ENCODE data around the gene PCDH1. TPM values are rescaled to one million over a fixed set of nuclear protein-coding genes. Genes with fewer than 3 reads are reported as not detected.

The PCDH1 gene
- total RNA-seq, 4 donors from 2014 or later, result 92.5 to 217 (median 164) TPM

- Histone ChIP-seq H3K9me3 (no peaks in the 10 kb centered on the region), H3K4me1 (peaks cover 0 to 18% (median 3%) of the 10 kb centered on the region in 4 donors), H3K4me3 (no peak overlapping the region), H3K27me3 (peaks cover 31% of the 10 kb centered on the region), H3K36me3 (no peaks in the 10 kb centered on the region), H3K27ac (no peak overlapping the region)
- no peak for TF ChIP-seq CTCF (IDR thresholded peaks at IDR 0.05)
- no peak for TF ChIP-seq POLR2A (IDR thresholded peaks at IDR 0.05)
- TF ChIP-seq POLR2AphosphoS5 (IDR thresholded peaks at IDR 0.05), result no peak
- no peak for TF ChIP-seq EP300 (IDR thresholded peaks at IDR 0.05; ENCODE audit: low read depth)
- intact Hi-C loops (cut with DNase I; ENCODE audit: low total_unique reads), result no loop called here
- no peak for DNase-seq
- 49 to 54% methylated on average over 5 to 8 of the region's 8 CpGs for WGBS, 2 donors (ENCODE audit: low coverage in 1 of 2)
- in situ Hi-C loops (cut with MboI; ENCODE audit: low pct_ligation_motif_present in 1 of 4, low pct_unique_long_range_greater_than_20kb in 1 of 4, low sequenced_read_pairs in 3 of 4), result loop anchor here (5.0 to 10.0 kb wide), 5 partner anchors 71 to 182 kb away; partner anchors contain the start of gene PCDH12 (in 2 of the 4)
These were observed 5.7 kb upstream of the PCDH1 start for GRCh38 chr5:141883892-141884318.

- 39% methylated on average over 34 of the region's 35 CpGs; no CpG with 5 or more reads in 1 of the 2 donors for WGBS, 2 donors (ENCODE audit: low coverage in 1 of 2)
- no peak for DNase-seq
- H3K27me3 ChIP-seq, result peaks cover 31% of the 10 kb centered on the region
These were observed 5.1 kb upstream of the PCDH1 start for GRCh38 chr5:141883184-141883891.

GRCh38 chr5:141882594-141883183 is 4.5 kb upstream of the PCDH1 start:
- no peak for TF ChIP-seq POLR2A (IDR thresholded peaks at IDR 0.05)
- TF ChIP-seq CTCF (IDR thresholded peaks at IDR 0.05), result no peak
- no peak for TF ChIP-seq POLR2AphosphoS5 (IDR thresholded peaks at IDR 0.05)
- no peak for TF ChIP-seq EP300 (IDR thresholded peaks at IDR 0.05; ENCODE audit: low read depth)
- intact Hi-C loops (cut with DNase I; ENCODE audit: low total_unique reads) (no loop called here), in situ Hi-C loops (cut with MboI; ENCODE audit: low pct_ligation_motif_present in 1 of 4, low pct_unique_long_range_greater_than_20kb in 1 of 4, low sequenced_read_pairs in 3 of 4) (loop anchor here (5.0 to 10.0 kb wide), 5 partner anchors 72 to 180 kb away; partner anchors contain the start of gene PCDH12 (in 2 of the 4))
- WGBS, 2 donors (ENCODE audit: low coverage in 1 of 2), result 13 to 24% methylated on average over 4 to 13 of the region's 13 CpGs
- peak overlapping the region in 2 of 4 donors; percentile 23 to 51 for H3K27ac ChIP-seq
- peak; percentile 35 for DNase-seq
- peaks cover 0 to 26% (median 5%) of the 10 kb centered on the region in 4 donors for H3K4me1 ChIP-seq
- H3K27me3 ChIP-seq, result peaks cover 35% of the 10 kb centered on the region
- H3K4me3 ChIP-seq, result no peak overlapping the region
- no peaks in the 10 kb centered on the region for H3K9me3 ChIP-seq
- H3K36me3 ChIP-seq, result no peaks in the 10 kb centered on the region

More at GRCh38 chr5:141883184-141883891, 5.1 kb upstream of the PCDH1 start:
- in situ Hi-C loops (cut with MboI; ENCODE audit: low pct_ligation_motif_present in 1 of 4, low pct_unique_long_range_greater_than_20kb in 1 of 4, low sequenced_read_pairs in 3 of 4), result loop anchor here (5.0 to 10.0 kb wide), 5 partner anchors 71 to 181 kb away; partner anchors contain the start of gene PCDH12 (in 2 of the 4)
- intact Hi-C loops (cut with DNase I; ENCODE audit: low total_unique reads), result no loop called here
- TF ChIP-seq EP300 (IDR thresholded peaks at IDR 0.05; ENCODE audit: low read depth), result no peak
- H3K9me3 ChIP-seq, result no peaks in the 10 kb centered on the region
- no peak overlapping the region for H3K4me3 ChIP-seq
- no peaks in the 10 kb centered on the region for H3K36me3 ChIP-seq
- H3K27ac ChIP-seq, result no peak overlapping the region
- H3K4me1 ChIP-seq, result peaks cover 0 to 23% (median 3%) of the 10 kb centered on the region in 4 donors

- Histone ChIP-seq H3K9me3 (no peaks in the 10 kb centered on the region), H3K27ac (peak overlapping the region in 3 of 4 donors; percentile 11 to 51 (median 23)), H3K4me1 (peaks cover under 1 to 29% (median 12%) of the 10 kb centered on the region in 4 donors), H3K4me3 (no peak overlapping the region), H3K36me3 (no peaks in the 10 kb centered on the region), H3K27me3 (peaks cover 41% of the 10 kb centered on the region)
- 36 to 86% methylated on average over 1 to 4 of the region's 4 CpGs for WGBS, 2 donors (ENCODE audit: low coverage in 1 of 2)
- in situ Hi-C loops (cut with MboI; ENCODE audit: low pct_ligation_motif_present in 1 of 4, low pct_unique_long_range_greater_than_20kb in 1 of 4, low sequenced_read_pairs in 3 of 4) (loop anchor here (5.0 to 10.0 kb wide), 5 partner anchors 73 to 180 kb away; partner anchors contain the start of gene PCDH12 (in 2 of the 4)), intact Hi-C loops (cut with DNase I; ENCODE audit: low total_unique reads) (no loop called here)
- DNase-seq, result no peak
- TF ChIP-seq POLR2A (IDR thresholded peaks at IDR 0.05) (no peak), EP300 (IDR thresholded peaks at IDR 0.05; ENCODE audit: low read depth) (no peak), POLR2AphosphoS5 (IDR thresholded peaks at IDR 0.05) (no peak), CTCF (IDR thresholded peaks at IDR 0.05) (no peak)
These were observed 3.7 kb upstream of the PCDH1 start for GRCh38 chr5:141881886-141882285.

All from transverse colon (tissue), 4 donors.